Skin epidermis (tissue), 12 donors: ENCODE measurements around the gene SIAH3.
"Not testable (repeated sequence)": the region's sequence is repeated elsewhere in the genome, so short reads cannot be mapped to it uniquely, and the experiment has no call there.

Experiments used
- H3K27ac ChIP-seq, 21 experiments: fragments of 200-600 bp; sonication (generic) in 11 of 21; one replicate each; pipeline ENCODE4 v1.5.0; 2020; ENCODE audit warnings: mild to moderate bottlenecking in 3 of 21, inconsistent platforms in 2 of 21, moderate library complexity in 2 of 21
- H3K4me3 ChIP-seq, 7 experiments: fragments of 200-600 bp; sonication (generic) in 2 of 7; one replicate each; pipeline ENCODE4 v1.5.0; 2020; ENCODE audit warnings: inconsistent platforms in 2 of 7, mild to moderate bottlenecking in 2 of 7, moderate library complexity in 1 of 7

Gene SIAH3

DNA sequence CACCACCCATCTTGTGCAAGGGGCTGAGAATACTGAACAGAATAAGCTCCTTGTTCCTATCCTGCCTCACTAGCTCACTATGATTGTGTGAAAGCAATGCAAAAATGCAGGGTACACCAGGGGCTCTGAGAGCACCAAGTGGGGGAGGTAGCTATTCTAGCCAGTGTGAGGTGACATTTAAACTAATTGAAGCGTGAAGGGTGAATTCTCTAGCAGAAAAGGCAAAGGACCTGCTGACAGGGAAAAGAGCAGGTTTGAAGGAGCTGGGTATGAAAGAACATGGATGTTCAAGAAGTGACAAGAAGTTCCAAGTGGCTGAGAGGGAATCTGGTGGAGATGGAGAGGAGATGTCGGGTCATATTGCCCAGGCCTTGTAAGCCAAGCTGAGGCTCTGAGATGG, 64.2 kb downstream of the SIAH3 start:
- H3K27ac ChIP-seq = no peak overlapping the region
- no peak overlapping the region for H3K4me3 ChIP-seq

- Histone ChIP-seq H3K4me3 (no peak overlapping the region), H3K27ac (no peak overlapping the region)
These were observed 65.1 kb downstream of the SIAH3 start for GRCh38 chr13:45786293-45786920.

DNA sequence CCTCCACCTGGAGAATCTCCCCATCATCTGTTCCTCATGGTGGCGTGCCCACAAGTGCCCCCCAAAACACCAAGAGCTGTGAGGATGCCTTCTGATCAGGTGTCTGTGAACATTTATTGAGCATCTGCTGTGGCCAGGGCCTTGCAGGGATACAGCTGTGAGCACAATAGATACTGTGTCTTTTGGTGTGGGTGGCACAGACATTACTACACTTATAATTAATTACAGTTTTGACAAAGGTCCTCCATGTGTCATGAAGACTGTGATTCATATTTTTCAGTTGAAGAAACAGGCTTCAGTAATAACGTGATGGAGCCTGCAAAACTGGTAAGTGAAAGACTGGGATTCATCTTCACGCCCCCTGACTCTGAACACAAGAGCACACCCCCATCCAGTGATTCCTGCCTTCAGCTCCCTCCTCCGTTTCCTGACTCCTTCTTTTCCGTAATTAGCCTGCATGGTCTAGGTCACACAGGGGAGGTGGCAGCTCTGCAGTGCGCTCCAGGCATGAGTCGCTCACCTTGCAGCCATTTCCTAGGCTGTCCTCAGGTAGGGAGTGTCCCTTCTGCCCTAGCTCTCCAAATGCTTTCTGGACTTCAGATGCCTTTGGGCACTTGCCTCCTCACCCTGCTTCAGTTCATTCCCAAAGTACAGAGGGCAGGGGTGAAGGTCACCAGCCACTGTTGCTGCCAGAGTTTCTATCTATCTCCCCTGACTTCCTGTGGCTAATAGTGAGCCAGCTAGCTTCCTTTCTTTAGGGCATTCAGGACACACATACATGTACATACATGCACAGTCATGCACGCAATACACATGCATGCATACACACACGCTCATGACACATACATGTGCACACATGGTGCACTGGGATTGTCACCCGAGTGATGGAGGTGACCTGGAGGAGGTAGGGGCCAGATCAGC, 66.5 kb downstream of the SIAH3 start:
- Histone ChIP-seq H3K4me3 (no peak overlapping the region), H3K27ac (no peak overlapping the region)

DNA sequence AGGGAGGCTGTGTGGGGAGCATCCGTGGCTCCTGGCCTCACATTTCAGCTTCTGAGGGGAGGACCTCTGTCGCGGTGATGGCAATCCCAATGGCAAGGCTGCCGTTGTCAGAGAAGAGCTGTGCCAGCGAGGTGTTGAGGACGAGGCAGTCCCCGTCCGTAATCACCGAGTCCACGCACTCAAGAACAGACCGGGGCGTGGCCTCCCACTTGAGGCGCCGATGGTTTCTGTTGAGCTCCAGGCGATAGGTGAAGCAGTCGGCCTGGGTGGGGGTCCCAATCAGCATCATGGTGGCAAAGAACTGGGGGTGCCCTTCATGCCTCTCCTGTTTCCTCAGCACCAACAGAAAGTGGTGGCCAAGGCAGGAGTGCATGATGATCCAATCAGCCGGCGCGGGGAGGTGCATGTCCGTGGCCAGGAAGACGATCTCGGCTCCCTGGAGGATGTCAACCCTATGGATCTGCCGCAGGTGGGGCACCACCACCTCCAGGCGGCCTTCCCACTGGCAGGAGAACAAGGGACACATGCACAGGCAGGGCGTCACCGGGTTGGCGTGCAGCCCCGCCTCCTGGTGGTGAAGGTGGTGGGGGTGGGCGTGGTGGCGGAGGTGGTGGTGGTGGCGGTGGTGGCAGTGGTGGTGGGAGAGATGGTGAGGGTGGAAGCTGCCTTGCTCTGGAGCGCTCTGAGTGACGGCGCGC, 68.1 kb downstream of the SIAH3 start:
- Histone ChIP-seq H3K27ac (no peak overlapping the region), H3K4me3 (no peak overlapping the region)

DNA sequence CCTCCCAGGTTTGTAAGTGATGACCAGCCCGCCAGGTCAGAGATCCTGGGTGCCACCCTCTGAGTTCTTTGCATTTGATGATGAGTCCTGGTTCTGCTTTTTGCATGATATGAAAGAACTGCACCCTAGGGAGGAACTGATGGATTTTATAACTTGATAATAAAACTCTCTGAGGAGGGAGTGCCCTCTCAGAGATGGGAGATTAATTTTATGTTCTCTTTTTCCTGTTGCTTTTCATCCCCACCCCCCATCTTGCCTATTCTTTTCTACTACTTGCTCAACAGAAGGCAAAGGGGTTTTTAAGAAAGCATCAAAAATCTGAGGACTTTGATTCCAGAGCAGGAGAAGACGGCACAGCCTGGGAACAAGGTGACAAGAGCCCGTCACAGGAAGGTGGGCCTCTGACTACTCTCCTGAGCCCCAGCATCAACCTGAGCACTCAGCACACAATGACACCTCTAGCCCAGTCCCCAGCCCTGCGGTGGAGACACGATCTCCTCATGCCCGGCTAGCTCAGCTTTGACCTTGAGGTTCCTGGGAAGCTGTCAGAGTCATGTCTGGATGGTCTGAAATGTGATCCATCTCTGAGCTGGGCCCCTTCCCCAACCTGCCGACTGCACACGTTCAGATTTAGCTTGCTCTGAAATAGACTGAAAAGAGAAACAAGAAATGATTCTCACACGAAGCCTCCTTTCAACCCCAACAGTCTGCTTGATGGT, 69.1 kb downstream of the SIAH3 start:
- H3K27ac ChIP-seq = no peak overlapping the region
- H3K4me3 ChIP-seq = no peak overlapping the region

- Histone ChIP-seq H3K27ac (no peak overlapping the region), H3K4me3 (no peak overlapping the region)
These were observed 69.8 kb downstream of the SIAH3 start for GRCh38 chr13:45781553-45782326.

GRCh38 chr13:45779901-45780300, 71.7 kb downstream of the SIAH3 start:
- Histone ChIP-seq H3K27ac (no peak overlapping the region), H3K4me3 (no peak overlapping the region)

- no peak overlapping the region for H3K4me3 ChIP-seq
- no peak overlapping the region for H3K27ac ChIP-seq
These were observed 72.7 kb downstream of the SIAH3 start for GRCh38 chr13:45778882-45779281.

DNA sequence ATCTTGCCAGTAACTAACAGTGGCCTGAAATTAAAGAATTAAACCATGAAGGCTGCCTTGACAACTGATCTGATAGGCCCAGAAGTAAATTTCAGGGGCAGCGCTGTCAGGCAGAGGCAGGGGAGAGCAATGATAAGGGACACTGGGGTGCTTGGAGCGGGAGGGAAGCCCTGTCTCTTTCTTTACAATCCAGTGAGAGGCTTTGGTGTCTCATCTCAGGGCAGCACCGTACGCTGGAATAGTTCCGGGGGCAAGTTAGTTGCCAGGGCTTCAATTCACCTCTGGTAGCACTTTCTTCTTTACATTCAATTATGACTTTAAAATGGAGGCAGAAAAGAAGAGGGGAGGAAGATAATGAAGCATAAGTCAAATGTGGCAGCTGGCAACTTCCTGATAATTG, 74.8 kb downstream of the SIAH3 start:
- no peak overlapping the region for H3K4me3 ChIP-seq

DNA sequence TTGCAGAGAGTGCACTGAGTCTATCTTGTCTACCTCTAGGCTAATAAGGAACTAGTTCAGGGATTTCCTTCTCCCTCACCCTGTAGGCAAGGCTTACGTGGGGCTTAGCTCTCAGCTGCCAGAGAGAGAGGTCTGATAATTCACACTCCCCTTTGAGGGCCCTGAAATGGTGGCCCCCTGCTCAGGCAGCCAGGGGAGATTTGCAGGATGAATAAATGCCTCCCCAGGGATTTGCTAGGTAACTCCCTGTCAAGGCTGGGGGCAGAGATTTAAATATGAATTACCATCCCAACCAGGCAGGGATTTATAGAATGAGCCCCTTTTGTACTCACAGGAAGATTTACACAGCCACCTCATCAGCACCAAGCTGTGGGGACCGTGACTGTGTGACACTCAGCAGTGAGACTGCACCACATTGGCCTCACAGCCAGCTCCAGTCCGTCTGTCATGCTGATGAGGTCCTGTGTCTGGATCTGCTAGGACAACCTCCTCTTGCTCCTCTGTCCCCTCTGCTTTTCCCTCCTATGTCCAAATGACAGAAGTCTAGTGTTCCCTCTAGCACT, 76.1 kb downstream of the SIAH3 start:
- H3K4me3 ChIP-seq = no peak overlapping the region
- no peak overlapping the region for H3K27ac ChIP-seq

More for the DNA sequence above, 74.8 kb downstream of the SIAH3 start:
- H3K27ac ChIP-seq = no peak overlapping the region

GRCh38 chr13:45773944-45774343, 77.6 kb downstream of the SIAH3 start:
- Histone ChIP-seq H3K4me3 (no peak overlapping the region), H3K27ac (no peak overlapping the region)

GRCh38 chr13:45773236-45773635, 78.3 kb downstream of the SIAH3 start:
- Histone ChIP-seq H3K27ac (no peak overlapping the region), H3K4me3 (no peak overlapping the region)

DNA sequence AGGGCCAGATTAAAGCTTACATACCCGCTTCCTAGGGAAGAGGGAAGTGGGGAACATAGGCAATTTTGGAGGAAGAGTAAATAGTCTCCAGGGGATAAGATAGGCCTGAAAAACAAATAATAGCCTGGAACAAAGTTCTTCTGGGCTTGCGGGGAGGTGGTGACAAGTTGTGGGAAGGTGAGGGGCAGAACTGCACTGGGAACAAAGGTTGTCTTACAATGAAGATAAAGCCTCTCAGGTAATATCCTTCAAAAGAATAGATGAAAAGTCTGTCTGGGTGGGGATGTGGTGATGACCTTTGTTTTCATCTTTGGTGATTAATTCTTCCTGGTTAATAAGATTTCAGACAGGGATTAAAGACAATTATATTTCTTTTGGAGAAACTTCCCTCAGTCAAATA, 80.7 kb downstream of the SIAH3 start:
- H3K4me3 ChIP-seq = no peak overlapping the region
- H3K27ac ChIP-seq = no peak overlapping the region

DNA sequence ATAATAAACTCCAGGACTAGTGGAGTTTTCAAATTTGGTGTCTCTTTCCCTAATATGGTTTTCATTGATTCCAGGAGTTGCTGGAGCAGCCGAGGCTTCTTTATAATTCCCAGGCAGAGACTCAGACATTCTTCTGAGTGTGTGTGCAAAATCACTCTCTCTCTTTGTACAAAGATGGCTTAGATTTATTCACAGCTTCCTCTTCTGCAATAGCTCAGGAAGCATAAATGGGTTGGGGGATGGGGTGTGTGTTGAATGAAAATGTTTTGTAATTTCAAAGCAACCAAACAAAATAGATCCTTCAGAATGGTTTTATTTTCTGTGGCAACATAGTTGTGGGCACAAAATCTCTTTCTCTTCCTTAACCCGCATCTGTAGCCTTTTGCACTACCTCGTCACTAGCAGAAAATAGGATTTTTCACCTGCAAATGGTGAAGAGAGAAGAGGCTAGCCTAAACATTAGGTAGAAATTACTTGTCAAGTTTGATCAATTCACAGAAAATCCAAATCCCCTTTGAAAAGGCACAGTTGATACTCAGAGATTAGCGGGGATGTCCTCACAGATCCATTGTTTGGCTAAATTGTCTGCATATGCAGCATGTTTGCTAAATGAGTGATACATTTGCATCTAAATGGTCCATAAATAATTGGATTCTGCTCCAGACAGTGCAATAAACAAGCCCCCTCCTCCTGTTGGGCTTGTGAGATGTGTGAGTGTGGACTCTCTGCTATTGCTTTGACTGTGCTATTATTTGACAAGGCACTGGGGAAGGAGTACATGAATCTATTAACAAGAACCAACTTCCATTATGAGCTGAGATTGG, 82.7 kb downstream of the SIAH3 start:
- Histone ChIP-seq H3K4me3 (no peak overlapping the region), H3K27ac (no peak overlapping the region)

- H3K27ac ChIP-seq = no peak overlapping the region
- no peak overlapping the region for H3K4me3 ChIP-seq
These were observed 86.1 kb downstream of the SIAH3 start for GRCh38 chr13:45765464-45765863.

DNA sequence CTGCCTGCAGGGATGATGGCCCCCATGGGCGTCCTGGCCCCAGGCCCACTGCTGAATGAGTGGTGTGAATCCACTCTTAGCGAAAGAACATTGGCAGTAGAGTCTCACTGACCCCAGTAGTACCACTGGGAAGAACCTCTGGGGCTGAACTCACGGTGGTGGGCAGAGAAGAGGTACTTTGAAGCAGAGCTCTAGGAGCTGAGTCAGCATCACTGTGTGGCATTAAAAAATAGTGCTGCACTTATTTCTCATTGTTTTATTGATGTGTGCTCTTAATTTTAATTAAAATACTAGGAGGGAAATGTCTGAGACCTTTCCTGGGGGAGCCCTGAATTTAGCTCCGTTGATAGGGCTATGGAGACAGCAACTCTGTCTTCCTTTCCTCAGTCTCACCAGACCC, 88.1 kb downstream of the SIAH3 start:
- no peak overlapping the region for H3K4me3 ChIP-seq
- H3K27ac ChIP-seq = no peak overlapping the region

DNA sequence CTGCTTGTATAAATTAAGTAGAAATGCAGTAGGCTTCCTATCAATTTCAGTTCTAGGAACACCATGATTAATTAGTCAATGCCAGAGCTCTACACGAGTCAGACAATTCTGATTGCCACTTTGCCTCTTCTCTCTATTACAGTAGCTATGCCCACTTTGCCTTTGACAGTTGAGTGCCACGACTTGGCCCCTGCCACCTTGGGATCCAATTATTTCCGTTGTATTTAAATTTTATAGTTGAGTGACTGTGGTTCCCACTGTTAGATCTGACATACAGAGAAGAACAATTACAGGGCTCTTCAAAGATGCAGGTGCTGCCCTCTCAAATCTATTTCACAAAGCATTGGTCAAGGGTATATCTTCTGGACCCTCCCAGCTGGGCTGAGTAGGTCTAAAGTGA, 94.0 kb downstream of the SIAH3 start:
- not testable (repeated sequence) for H3K4me3 ChIP-seq, H3K27ac ChIP-seq

DNA sequence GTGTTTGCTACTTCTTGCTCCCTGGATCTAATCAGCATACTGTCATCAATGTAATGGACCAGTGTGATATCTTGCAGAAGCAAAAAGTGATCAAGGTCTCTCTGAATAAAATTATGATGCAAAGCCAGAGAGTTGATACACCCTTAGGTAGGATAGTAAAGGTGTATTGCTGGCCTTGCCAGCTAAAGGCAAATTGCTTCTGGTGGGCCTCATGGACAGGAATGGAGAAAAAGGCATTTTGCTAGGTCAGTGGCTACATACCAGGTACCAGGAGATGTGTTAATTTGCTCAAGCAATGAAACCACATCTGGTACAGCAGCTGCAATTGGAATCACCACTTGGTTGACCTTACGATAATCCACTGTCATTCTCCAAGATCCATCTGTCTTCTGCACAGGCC, 95.1 kb downstream of the SIAH3 start:
- not testable (repeated sequence) for H3K4me3 ChIP-seq, H3K27ac ChIP-seq
